ENCODE data around the gene ZAR1L. TPM values are rescaled to one million over a fixed set of nuclear protein-coding genes. Genes with fewer than 3 reads are reported as not detected.
A peak's percentile ranks its signal among the peaks of the same experiment; 100 is the strongest.
"Not testable (repeated sequence)": the region's sequence is repeated elsewhere in the genome, so short reads cannot be mapped to it uniquely, and the experiment has no call there.

Gene ZAR1L, protein sequence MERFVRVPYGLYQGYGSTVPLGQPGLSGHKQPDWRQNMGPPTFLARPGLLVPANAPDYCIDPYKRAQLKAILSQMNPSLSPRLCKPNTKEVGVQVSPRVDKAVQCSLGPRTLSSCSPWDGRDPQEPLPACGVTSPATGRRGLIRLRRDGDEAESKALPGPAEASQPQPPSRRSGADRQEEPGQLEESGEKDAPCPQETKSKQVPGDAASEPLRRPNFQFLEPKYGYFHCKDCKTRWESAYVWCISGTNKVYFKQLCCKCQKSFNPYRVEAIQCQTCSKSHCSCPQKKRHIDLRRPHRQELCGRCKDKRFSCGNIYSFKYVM
- not detected for total RNA-seq

DNA sequence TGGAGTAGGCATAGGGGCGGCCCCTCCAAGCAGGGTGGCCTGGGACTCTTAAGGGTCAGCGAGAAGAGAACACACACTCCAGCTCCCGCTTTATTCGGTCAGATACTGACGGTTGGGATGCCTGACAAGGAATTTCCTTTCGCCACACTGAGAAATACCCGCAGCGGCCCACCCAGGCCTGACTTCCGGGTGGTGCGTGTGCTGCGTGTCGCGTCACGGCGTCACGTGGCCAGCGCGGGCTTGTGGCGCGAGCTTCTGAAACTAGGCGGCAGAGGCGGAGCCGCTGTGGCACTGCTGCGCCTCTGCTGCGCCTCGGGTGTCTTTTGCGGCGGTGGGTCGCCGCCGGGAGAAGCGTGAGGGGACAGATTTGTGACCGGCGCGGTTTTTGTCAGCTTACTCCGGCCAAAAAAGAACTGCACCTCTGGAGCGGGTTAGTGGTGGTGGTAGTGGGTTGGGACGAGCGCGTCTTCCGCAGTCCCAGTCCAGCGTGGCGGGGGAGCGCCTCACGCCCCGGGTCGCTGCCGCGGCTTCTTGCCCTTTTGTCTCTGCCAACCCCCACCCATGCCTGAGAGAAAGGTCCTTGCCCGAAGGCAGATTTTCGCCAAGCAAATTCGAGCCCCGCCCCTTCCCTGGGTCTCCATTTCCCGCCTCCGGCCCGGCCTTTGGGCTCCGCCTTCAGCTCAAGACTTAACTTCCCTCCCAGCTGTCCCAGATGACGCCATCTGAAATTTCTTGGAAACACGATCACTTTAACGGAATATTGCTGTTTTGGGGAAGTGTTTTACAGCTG, at the start of gene ZAR1L, which contains the start of gene BRCA2:
ZAR1L (minus strand) TSS at position 126 of the 790 bp plus-strand sequence. CDS start 3,438 bp downstream, outside the sequence.
BRCA2 (plus strand) TSS at position 271 of the 790 bp plus-strand sequence. CDS start 953 bp downstream, outside the sequence.
- intact Hi-C loops (cut with micrococcal nuclease) = loop anchor here (1.0 to 10.0 kb wide), 9 partner anchors 14 to 1228 kb away; partner anchors contain the start of genes N4BP2L1, N4BP2L2 and PDS5B
- Mint-ChIP-seq H3K4me3 (peak within 1 kb of the TSS; percentile 95), H3K4me1 (ENCODE audit: low read depth) (peaks cover 13% of the 10 kb centered on the region), H3K36me3 (peaks cover 14% of the 10 kb centered on the region), H3K27ac (peak within 1 kb of the TSS; percentile 99), H3K9me3 (no peaks in the 10 kb centered on the region), H3K27me3 (no peaks in the 10 kb centered on the region)
- ChIA-PET POLR2A (interaction anchor here (0.7 to 2.6 kb wide), 14 partner anchors 13 to 1364 kb away, joined by 3 to 38 read pairs (median 3); partner anchors contain the start of genes N4BP2L1, N4BP2L2 and PDS5B), CTCF (interaction anchor here (0.7 to 3.1 kb wide), 11 partner anchors 14 to 405 kb away, joined by 3 to 13 read pairs (median 4); no protein-coding TSS in a partner anchor)
- peak; percentile 93 for DNase-seq

- CTCF ChIA-PET = no interaction called here
- Mint-ChIP-seq H3K9me3 (no peaks in the 10 kb centered on the region), H3K27me3 (no peaks in the 10 kb centered on the region), H3K4me3 (no peak overlapping the region), H3K27ac (no peak overlapping the region), H3K36me3 (peaks cover 25% of the 10 kb centered on the region), H3K4me1 (ENCODE audit: low read depth) (no peaks in the 10 kb centered on the region)
- POLR2A ChIA-PET = no interaction called here
- no peak for DNase-seq
- intact Hi-C loops (cut with micrococcal nuclease) = no loop called here
Measured at GRCh38 chr13:32362574-32362973, 47.4 kb upstream of the ZAR1L start.

GRCh38 chr13:32355935-32356334, 40.8 kb upstream of the ZAR1L start:
- POLR2A ChIA-PET; H3K27ac Mint-ChIP-seq; CTCF ChIA-PET; H3K4me3 Mint-ChIP-seq; H3K4me1 Mint-ChIP-seq (ENCODE audit: low read depth); H3K9me3 Mint-ChIP-seq; intact Hi-C loops (cut with micrococcal nuclease); DNase-seq; H3K27me3 Mint-ChIP-seq: not testable (repeated sequence)
- H3K36me3 Mint-ChIP-seq = peaks cover 20% of the 10 kb centered on the region

DNA sequence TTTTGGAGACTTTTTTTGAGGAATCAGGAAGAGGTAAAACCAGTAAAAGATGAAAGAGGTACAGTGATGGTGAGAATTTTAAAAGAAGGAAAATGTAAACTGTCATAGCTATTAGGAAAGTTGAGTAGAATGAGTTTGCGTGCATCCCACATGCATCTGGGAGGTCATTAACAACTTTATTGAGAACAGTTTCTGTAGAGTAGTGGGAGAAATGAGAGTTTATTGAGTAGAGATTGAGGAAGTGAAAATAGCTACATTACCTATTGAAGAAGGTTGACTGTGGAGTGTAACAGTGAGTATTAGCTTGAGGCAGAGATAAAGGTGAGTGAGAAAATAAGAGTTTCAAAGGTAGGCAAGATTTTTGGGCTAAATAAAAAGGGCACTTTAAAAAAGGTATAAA, 38.9 kb upstream of the ZAR1L start:
- Mint-ChIP-seq H3K4me3 (no peak overlapping the region), H3K4me1 (ENCODE audit: low read depth) (no peaks in the 10 kb centered on the region), H3K36me3 (peaks cover 22% of the 10 kb centered on the region), H3K27ac (no peak overlapping the region), H3K9me3 (no peaks in the 10 kb centered on the region), H3K27me3 (no peaks in the 10 kb centered on the region)
- CTCF ChIA-PET = no interaction called here
- no peak for DNase-seq
- POLR2A ChIA-PET = no interaction called here
- intact Hi-C loops (cut with micrococcal nuclease) = no loop called here

GRCh38 chr13:32350839-32351441, 35.8 kb upstream of the ZAR1L start:
- H3K9me3 Mint-ChIP-seq; H3K27me3 Mint-ChIP-seq; H3K4me1 Mint-ChIP-seq (ENCODE audit: low read depth); DNase-seq; H3K27ac Mint-ChIP-seq; H3K4me3 Mint-ChIP-seq; intact Hi-C loops (cut with micrococcal nuclease); CTCF ChIA-PET: not testable (repeated sequence)
- POLR2A ChIA-PET = interaction anchor here (0.6 kb wide), 1 partner anchor 9 kb away, joined by 3 read pairs; no protein-coding TSS in a partner anchor
- peaks cover 33% of the 10 kb centered on the region for H3K36me3 Mint-ChIP-seq

DNA sequence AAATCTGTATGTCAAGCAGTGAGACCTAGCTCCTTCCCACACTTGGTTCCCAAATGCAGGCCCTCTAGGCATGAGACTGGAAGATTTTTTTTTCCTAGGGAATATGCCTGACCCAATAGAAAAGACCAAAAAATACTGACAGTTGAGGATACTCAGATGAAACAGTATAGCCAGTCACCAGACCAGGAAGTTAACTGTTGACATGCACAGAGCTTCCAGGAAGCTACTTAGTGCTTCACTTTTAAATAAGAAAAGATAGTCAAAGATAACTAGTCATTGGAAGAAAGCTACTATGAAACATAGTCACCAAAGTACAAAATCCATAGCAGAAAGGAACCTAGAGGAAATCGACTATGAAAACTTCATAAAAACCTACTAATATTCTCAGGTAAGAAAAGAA, 32.5 kb upstream of the ZAR1L start:
- ChIA-PET POLR2A (no interaction called here), CTCF (no interaction called here)
- no peak overlapping the region for H3K4me3 Mint-ChIP-seq
- intact Hi-C loops (cut with micrococcal nuclease) = no loop called here
- no peaks in the 10 kb centered on the region for H3K9me3 Mint-ChIP-seq
- H3K27ac Mint-ChIP-seq = no peak overlapping the region
- no peaks in the 10 kb centered on the region for H3K4me1 Mint-ChIP-seq (ENCODE audit: low read depth)
- peaks cover 29% of the 10 kb centered on the region for H3K36me3 Mint-ChIP-seq
- no peak for DNase-seq
- no peaks in the 10 kb centered on the region for H3K27me3 Mint-ChIP-seq

DNA sequence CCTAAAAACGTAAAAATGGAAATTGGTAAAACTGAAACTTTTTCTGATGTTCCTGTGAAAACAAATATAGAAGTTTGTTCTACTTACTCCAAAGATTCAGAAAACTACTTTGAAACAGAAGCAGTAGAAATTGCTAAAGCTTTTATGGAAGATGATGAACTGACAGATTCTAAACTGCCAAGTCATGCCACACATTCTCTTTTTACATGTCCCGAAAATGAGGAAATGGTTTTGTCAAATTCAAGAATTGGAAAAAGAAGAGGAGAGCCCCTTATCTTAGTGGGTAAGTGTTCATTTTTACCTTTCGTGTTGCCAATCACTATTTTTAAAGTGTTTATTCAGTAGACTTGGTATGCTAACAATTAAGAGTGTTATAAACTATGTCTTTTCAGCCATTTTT, 25.8 kb upstream of the ZAR1L start:
- Mint-ChIP-seq H3K9me3 (peaks cover 11% of the 10 kb centered on the region), H3K27ac (no peak overlapping the region), H3K27me3 (no peaks in the 10 kb centered on the region), H3K4me3 (no peak overlapping the region), H3K36me3 (peaks cover 31% of the 10 kb centered on the region), H3K4me1 (ENCODE audit: low read depth) (no peaks in the 10 kb centered on the region)
- intact Hi-C loops (cut with micrococcal nuclease) = no loop called here
- no peak for DNase-seq
- ChIA-PET POLR2A (no interaction called here), CTCF (no interaction called here)

DNA sequence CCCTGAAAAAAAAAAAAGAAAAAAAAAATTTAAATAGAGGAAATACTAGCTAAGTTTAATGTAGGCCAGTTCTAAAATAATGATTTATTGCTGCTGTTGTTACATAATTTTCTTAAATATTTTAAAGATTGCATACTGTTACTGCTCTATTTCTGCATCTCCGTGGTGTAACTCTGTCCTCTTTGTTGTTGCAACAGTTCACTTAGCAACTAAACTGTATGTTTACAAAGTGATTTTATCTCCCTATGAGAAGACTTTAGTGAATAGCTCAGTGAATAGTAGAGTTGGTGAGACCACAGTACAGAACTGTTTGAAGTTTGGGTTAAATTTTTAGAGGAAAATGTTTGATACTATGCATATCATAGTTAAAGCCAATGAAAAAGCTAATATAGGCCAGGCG, 19.5 kb upstream of the ZAR1L start:
- ChIA-PET CTCF (interaction anchor here (0.5 to 1.1 kb wide), 2 partner anchors 41 to 246 kb away, joined by 4 to 5 read pairs; no protein-coding TSS in a partner anchor), POLR2A (no interaction called here)
- no peak overlapping the region for H3K27ac Mint-ChIP-seq
- DNase-seq = no peak
- H3K4me3 Mint-ChIP-seq = no peak overlapping the region
- peaks cover 7% of the 10 kb centered on the region for H3K9me3 Mint-ChIP-seq
- H3K4me1 Mint-ChIP-seq (ENCODE audit: low read depth) = no peaks in the 10 kb centered on the region
- no peaks in the 10 kb centered on the region for H3K27me3 Mint-ChIP-seq
- intact Hi-C loops (cut with micrococcal nuclease) = no loop called here
- peaks cover 65% of the 10 kb centered on the region for H3K36me3 Mint-ChIP-seq

GRCh38 chr13:32330441-32330840, 15.3 kb upstream of the ZAR1L start:
- H3K4me3 Mint-ChIP-seq = no peak overlapping the region
- H3K9me3 Mint-ChIP-seq = no peaks in the 10 kb centered on the region
- intact Hi-C loops (cut with micrococcal nuclease) = no loop called here
- H3K4me1 Mint-ChIP-seq (ENCODE audit: low read depth) = no peaks in the 10 kb centered on the region
- ChIA-PET POLR2A (no interaction called here), CTCF (interaction anchor here (0.8 kb wide), 1 partner anchor 62 kb away, joined by 3 read pairs; no protein-coding TSS in a partner anchor)
- H3K36me3 Mint-ChIP-seq = peaks cover 46% of the 10 kb centered on the region
- no peak overlapping the region for H3K27ac Mint-ChIP-seq
- no peaks in the 10 kb centered on the region for H3K27me3 Mint-ChIP-seq
- DNase-seq = no peak

GRCh38 chr13:32323912-32324311, 8.7 kb upstream of the ZAR1L start:
- ChIA-PET POLR2A (no interaction called here), CTCF (interaction anchor here (0.6 kb wide), 2 partner anchors 17 to 346 kb away, joined by 3 read pairs; no protein-coding TSS in a partner anchor)
- intact Hi-C loops (cut with micrococcal nuclease) = no loop called here
- Mint-ChIP-seq H3K9me3 (no peaks in the 10 kb centered on the region), H3K4me1 (ENCODE audit: low read depth) (no peaks in the 10 kb centered on the region), H3K4me3 (no peak overlapping the region), H3K27me3 (no peaks in the 10 kb centered on the region), H3K36me3 (peaks cover 36% of the 10 kb centered on the region), H3K27ac (no peak overlapping the region)
- DNase-seq = no peak

DNA sequence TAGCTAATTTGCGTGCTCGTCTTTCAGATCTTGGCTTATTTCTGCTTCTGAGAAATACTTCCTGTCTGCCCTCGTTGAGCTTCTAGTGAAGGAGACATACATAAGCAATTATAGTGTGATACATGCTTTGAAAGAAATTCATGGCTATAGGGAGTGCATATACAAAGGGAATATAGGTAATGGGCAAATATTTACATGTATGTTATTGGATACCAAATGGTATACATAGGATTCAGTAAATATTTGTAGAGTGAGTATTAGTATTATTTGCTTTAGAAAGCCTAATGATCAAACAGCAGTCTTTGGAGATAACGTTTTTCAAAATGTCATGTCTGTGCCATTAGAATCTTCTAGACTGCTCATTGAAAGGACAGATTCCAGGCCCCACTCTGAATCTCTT, 5.4 kb upstream of the ZAR1L start:
- H3K36me3 Mint-ChIP-seq = peaks cover 32% of the 10 kb centered on the region
- H3K27ac Mint-ChIP-seq = no peak overlapping the region
- CTCF ChIA-PET = no interaction called here
- no peaks in the 10 kb centered on the region for H3K27me3 Mint-ChIP-seq
- POLR2A ChIA-PET = no interaction called here
- intact Hi-C loops (cut with micrococcal nuclease) = no loop called here
- H3K9me3 Mint-ChIP-seq = no peaks in the 10 kb centered on the region
- H3K4me3 Mint-ChIP-seq = no peak overlapping the region
- DNase-seq = no peak
- H3K4me1 Mint-ChIP-seq (ENCODE audit: low read depth) = peaks cover 6% of the 10 kb centered on the region
